ENCODE results near the gene CDC42BPB.

Gene CDC42BPB

DNA sequence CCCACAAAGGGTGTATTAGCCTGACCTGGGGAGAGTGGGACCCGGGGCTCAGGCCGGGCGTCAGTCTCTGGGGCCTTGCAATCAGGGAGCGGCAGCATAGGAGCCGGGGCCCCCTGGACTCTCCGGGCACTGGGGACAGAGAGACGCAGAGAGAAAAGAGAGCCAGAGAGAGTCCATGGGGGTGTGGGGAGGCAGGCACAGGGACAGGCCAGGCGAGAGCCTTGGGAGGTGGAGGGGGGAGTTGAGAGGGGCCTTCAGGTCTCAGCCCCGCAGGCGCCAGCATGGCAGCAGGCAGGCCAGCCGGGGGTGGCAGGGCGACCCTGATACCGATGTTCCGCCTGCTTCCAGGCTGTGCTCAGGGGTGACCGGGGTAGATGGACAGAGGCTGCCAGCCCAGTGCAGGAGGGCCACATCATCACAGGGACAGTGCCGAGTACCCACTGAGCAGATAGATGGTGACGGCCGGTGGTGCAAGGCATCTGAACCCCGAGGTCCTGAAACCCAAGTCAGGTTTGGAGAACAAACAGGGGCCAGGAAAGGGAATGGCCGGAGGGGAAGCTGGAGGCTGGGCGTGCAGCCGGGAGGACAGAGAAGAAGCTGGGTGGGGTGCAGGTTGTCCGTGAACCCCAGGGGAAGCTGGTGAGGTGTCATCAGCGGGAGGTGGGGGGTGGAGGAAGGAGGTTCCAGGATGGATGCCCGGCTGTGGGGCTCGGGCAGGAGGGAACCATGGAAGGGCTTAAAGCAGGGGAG is 40.1 kb upstream of the CDC42BPB start:
- TF ChIP-seq, protein P1, sequence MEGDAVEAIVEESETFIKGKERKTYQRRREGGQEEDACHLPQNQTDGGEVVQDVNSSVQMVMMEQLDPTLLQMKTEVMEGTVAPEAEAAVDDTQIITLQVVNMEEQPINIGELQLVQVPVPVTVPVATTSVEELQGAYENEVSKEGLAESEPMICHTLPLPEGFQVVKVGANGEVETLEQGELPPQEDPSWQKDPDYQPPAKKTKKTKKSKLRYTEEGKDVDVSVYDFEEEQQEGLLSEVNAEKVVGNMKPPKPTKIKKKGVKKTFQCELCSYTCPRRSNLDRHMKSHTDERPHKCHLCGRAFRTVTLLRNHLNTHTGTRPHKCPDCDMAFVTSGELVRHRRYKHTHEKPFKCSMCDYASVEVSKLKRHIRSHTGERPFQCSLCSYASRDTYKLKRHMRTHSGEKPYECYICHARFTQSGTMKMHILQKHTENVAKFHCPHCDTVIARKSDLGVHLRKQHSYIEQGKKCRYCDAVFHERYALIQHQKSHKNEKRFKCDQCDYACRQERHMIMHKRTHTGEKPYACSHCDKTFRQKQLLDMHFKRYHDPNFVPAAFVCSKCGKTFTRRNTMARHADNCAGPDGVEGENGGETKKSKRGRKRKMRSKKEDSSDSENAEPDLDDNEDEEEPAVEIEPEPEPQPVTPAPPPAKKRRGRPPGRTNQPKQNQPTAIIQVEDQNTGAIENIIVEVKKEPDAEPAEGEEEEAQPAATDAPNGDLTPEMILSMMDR (IDR thresholded peaks at IDR 0.05) = no peak

DNA sequence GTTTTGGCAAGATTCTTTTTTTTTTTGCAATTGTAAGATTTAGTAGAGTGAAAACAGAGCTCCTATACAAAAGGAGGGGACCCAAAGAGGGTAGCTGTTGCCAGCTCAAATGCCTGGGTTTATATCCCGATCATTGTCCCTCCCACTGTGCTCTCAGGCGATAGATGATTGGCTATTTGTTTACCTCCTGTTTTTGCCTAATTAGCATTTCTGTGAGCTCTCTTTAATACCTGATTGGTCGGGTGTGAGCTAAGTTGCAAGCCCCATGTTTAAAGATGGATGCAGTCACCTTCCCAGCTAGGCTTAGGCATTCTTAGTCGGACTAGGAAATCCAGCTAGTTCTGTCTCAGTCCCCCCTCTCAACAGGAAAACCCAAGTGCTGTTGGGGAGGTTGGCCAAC is 39.0 kb upstream of the CDC42BPB start:
- TF ChIP-seq, protein P1 (IDR thresholded peaks at IDR 0.05) = no peak

DNA sequence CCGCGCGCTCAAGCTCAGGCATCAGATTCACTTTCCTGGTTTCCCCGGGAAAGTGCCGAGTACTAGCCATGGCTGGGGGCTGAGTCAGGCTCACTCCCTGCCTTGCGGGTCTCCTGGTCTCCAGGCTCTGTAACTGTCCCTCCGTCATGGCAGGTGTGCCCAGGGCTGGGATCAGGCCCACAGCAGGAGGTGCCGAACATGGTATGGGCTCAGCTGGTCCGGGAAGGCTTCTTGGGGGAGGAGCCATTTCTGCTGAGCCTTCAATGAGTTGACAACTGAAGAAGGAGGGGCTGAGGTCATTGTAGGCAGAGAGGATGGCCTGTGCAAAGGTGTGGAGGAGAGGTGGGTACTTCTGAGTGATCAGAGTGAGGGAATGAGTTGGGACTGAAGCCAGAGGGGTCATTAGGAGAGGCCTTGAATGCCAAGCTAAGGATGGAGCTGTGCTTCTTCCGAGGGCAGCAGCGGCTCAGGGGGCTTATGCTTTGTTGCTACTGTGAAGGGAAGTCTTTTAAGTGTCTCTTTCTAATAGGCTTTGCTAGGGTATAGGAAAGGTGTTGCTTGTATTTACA is 37.9 kb upstream of the CDC42BPB start:
- TF ChIP-seq, protein P1 (IDR thresholded peaks at IDR 0.05) = no peak

DNA sequence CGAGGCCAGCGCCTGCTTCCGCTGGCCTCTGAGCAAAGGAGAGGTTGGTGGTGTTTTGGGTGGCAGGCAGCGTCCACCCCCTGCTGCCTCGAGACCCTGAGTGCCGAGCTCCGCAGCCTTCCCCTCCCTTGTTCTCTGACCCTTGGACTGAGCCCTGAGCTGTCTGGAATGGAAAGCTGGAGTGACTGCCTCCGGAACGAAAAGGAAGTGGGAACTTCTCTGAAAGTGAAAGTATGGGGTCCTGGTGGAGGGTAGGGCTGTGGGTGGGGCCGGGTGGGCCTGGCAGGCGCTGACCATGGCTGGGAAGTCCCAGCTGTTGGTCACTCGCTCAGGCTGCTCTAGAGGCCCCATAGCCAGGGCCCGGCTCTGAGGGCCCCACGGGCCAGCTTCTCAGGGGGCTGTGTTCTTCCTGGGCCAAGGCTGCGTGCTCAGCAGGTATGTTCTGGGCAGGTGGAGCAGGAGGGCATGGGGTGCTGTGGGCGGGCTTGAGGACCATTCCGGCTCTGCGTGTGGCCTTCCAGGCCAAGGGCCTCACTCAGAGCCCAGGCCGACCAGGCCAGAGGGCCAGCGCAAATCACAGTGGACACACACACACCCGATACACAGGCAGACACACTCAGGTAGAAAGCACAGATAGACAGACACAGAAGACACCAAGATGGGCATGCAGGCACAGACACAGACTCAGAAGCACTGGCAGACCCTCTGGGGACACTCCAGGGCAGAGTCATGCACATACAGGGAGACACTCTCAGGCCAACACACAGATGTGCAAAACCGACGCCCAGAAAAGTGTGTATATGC is 37.3 kb upstream of the CDC42BPB start, which contains the start of gene EXOC3L4:
Gene EXOC3L4 (plus strand): TSS at position 320 of the 804 bp plus-strand sequence. CDS start 5,495 bp downstream, outside the sequence.
- TF ChIP-seq, protein P1 (IDR thresholded peaks at IDR 0.05) = no peak

DNA sequence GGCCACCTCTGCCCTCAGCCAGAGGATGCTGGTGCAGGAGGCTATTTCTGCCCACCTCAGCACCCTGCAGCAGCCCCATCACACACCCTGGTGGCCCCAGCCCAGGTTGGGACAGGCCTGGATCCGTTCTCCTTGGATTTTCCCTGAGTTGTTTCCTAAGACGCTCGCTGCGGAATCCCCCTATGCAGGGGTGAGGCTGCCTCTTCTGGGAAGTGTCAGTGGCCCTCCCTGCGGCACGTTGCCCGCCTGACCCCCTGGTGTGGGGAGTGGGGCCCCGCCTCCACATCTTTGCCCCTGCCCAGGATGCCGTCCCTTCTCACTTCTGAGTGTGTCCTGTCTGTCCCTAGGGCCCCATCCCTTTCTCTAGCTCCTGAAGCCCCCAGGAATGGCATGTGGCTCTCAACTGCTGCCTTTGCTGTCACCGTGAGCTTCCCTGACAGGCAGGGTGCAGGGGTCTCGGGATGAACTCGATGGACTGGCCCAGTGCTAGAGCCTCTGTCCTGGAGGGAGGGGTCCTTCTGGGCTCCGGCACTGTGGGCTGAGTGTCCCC is 36.6 kb upstream of the CDC42BPB start:
- TF ChIP-seq, protein P1 (IDR thresholded peaks at IDR 0.05) = no peak

DNA sequence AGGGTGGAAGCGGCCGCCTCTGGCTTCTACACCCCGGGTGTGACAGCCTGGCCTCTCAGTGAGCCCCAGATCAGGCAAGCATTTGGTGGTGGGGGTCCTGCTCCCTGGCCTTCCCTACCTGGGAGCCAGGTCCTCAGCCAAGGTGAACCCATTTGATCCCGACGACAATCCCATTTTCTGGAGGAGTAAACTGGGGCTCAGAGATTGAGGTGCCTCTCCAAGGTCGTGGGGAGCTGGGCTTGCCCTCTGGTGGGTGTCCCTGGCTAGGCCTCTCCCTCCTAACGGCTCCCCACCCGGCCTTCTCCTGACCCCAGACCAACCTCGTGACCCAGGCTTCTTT is 34.5 kb upstream of the CDC42BPB start:
- TF ChIP-seq, protein P1 (IDR thresholded peaks at IDR 0.05) = no peak

DNA sequence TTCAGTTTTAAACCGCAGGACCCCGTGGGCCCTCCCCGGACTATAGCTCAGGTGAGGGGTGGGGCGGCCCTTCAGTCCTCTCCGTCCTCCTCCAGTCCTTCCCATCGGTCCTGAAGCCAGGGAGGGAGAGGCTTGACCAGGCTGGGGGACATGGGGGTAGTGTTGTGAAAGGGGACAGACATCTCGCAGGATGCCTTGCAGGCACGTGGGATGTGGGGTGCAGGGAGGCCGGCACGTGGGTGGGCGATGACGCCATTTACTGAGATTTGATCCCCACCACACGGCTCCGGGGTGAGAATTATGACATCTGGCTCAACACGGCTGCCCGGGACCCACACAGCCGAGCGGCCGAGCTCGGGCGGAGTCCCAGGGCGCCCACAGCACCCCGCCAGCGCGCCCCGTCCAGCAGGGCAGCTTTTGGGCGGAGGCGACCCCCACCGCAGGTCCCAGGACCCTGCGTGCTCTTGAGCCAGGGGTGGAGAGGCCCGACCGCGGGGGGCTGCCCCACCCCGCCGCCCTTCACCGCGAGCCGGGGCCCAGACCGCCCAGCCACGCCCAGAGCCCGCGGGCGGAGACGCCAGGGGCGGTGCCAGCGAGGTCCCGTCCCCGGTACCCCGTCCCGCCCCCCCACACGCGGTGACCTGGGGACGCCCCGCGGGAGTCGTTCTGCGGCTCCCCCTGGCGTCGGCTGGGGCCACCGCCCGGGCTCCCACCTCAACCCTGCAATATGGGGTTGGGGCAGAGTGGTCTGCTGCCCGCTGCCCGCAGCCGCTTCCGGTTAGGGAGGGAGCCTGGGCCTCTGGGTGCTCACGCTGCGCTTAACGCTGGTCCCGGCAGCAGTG is 33.9 kb upstream of the CDC42BPB start:
- TF ChIP-seq, protein P1 (IDR thresholded peaks at IDR 0.05) = no peak

Measured in LNCAP (cell line).